HCT116 (cell line): Measurements from ENCODE around the gene PLOD1.
"Not testable (repeated sequence)": the region's sequence is repeated elsewhere in the genome, so short reads cannot be mapped to it uniquely, and the experiment has no call there.

Source experiments
- EZH2phosphoT487 ChIP-seq: fragments of 200-600 bp; IDR thresholded peaks from 2 replicates; pipeline ENCODE4 v1.6.1; 2018; ENCODE audit warnings: antibody characterized with exemption, borderline replicate concordance
- FOSL1 ChIP-seq: IDR thresholded peaks from 2 replicates; pipeline ENCODE4 v1.6.1; 2012; ENCODE audit warnings: low read depth
- RAD21 ChIP-seq: IDR thresholded peaks from 2 replicates; pipeline ENCODE4 v1.6.1; 2012; ENCODE audit warnings: low read depth, mild to moderate bottlenecking
- ZNF274 ChIP-seq: fragments of 200-500 bp; sonication (Bioruptor generic); IDR thresholded peaks from 2 replicates; pipeline ENCODE4 v1.6.1; 2014; ENCODE audit warnings: mild to moderate bottlenecking, low read depth, low read length, inconsistent platforms
- TF ChIP-seq, protein P1 (sequence below): IDR thresholded peaks from 2 replicates; pipeline ENCODE4 v1.6.1; 2012; ENCODE audit warnings: low read depth

DNA sequence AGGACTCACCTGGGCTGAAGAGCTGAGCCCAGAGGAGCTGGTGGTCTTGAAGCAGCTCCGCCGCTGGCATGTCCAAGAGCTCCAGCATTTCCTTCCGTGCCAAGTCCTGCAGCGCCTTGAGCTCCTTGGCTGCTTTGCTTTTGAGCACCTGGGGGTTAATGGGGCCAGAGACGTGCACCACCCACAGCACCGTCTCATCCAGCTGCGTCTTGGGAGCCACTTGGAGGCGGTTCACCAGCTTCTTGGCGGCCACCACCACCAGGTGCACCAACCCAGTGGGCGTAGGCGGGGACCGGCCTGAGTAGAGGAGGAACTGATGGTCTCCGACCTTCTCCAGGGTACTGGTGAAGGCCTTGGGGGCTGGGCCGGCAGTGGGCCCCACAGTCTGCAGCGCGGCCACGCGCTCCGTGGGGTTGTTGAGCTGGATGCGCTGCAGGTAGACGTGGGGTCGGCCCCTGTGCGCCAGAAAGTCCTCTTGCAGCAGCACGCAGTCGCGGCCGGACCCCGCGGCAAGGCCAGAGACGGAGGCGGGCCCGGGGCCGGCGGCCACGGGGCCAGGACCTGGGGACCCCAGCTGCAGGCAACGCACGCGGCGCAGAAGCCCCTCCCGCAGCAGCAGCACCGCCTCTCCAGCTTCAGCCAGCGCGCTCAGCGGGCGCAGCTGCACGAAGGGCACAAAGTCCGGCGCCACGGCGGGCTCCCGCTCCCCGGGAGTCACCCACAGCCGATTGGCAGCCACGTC lies 9.2 kb upstream of the PLOD1 start:
- TF ChIP-seq RAD21, FOSL1, ZNF274, EZH2phosphoT487: not testable (repeated sequence)
- TF ChIP-seq, protein P1, sequence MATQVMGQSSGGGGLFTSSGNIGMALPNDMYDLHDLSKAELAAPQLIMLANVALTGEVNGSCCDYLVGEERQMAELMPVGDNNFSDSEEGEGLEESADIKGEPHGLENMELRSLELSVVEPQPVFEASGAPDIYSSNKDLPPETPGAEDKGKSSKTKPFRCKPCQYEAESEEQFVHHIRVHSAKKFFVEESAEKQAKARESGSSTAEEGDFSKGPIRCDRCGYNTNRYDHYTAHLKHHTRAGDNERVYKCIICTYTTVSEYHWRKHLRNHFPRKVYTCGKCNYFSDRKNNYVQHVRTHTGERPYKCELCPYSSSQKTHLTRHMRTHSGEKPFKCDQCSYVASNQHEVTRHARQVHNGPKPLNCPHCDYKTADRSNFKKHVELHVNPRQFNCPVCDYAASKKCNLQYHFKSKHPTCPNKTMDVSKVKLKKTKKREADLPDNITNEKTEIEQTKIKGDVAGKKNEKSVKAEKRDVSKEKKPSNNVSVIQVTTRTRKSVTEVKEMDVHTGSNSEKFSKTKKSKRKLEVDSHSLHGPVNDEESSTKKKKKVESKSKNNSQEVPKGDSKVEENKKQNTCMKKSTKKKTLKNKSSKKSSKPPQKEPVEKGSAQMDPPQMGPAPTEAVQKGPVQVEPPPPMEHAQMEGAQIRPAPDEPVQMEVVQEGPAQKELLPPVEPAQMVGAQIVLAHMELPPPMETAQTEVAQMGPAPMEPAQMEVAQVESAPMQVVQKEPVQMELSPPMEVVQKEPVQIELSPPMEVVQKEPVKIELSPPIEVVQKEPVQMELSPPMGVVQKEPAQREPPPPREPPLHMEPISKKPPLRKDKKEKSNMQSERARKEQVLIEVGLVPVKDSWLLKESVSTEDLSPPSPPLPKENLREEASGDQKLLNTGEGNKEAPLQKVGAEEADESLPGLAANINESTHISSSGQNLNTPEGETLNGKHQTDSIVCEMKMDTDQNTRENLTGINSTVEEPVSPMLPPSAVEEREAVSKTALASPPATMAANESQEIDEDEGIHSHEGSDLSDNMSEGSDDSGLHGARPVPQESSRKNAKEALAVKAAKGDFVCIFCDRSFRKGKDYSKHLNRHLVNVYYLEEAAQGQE: not testable (repeated sequence)
